GM18508 (cell line): ENCODE results near the gene MICAL2.

ENCODE experiments used
- ATAC-seq: cut with Tn5 transposase; IDR thresholded peaks from one replicate; pipeline ENCODE4 v1.9.1; 2021; ENCODE audit warnings: moderate number of reproducible peaks; ENCODE audit not compliant: insufficient read depth, unreplicated experiment

Gene MICAL2

DNA sequence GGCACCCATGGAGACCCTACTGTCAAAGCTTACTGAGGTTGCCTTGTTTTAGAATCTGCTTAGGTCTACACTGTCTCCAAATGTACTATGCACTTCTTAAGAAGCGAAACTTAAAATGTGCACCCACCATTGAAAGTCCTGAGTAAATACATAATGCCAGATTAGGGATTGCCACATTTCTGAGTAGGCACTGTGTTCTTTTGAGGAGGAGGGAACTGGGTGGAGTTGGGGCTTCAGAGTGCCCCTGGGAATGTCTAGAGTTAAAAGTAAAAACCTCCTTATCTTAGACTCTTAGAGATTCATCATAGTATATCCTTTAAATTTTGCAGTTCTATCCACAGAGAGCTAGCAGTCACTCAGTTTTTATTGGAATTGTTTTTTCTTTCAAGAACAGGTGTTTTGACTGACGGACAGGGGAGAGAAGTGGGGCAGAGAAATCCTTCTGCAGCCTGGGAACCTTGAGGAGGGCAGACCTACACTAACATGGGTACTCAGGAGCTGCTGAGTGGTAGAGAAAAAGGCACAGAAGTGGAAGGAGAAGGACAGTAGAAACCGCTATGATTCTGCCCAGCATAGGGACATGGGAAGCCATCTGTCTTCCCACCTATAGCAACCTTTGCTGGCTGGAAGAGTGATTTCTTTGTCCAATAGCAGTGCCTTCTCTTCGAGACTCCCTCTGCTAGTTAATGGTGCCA, 33.4 kb upstream of the MICAL2 start:
- no peak for ATAC-seq

DNA sequence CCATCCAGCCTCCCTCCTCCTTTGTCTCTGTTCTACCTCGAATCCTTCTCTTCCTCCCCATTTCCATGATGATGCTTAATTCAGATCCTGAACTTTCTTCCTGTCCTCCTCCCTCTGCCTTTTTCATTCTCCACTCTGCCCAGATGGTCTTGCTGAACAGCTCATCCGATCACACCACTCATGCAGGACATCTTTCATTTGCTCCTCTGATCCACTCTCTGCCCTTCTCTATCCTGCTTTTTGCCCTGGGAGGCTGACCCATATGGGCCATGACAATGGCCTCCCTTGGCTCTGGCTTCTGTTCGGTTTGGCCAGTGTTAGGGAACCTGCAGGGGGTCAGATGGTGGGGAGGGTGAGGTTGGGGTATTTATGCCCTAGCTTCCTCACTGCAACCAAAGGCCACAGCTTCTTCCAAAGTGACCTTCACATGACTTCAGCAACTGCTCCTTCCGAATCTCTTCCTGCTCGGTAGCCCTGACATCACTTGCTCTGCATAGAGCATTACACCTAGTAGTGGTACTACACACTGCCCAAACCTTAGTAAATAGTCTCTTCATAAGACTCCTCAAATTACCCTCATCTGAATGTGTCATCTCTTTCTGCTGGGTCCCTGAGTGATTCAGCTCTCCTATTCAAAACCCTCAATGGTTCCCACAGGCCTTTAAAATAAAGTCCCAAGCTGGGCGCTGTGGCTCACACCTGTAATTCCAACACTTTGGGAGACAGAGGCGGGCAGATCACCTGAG, 32.7 kb upstream of the MICAL2 start:
- ATAC-seq, result no peak

DNA sequence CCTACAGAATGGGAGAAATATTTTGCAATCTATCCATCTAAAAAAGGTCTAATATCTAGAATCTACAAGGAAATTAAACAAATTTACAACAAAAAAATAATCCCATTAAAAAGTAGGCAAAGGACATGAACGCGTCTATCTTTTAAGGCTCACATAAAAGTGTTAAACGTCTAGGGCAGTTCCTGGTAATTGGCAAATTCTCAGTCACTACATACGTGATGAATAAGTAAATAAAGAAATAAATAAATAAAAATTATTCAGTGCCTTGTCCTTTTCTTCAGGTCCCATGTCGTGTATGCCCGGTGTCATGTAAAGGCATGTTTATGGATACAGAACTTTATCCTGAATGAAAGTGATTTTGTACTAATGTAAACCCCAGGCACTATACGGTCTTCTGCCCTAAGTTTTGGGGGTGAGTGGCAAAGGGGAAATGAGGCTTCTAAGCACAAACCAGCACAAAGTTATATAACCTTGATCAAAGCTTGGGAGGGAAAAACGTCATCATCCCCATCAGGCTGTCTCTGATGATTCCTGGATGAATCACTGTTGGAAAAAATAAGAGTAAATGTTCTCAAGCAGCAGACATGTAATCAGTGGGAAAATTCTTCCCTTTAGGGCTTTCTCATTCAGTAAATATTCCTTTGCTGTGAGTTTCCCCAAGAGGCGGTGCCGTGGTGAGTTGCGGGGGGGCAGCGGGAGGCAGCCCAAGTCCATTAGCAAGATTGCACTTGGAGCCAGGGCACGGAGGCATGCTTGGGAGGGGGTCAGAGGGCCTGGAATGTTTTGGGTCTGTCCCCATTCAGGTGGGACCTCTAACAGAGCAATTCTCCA, 30.4 kb upstream of the MICAL2 start:
- ATAC-seq, result no peak

DNA sequence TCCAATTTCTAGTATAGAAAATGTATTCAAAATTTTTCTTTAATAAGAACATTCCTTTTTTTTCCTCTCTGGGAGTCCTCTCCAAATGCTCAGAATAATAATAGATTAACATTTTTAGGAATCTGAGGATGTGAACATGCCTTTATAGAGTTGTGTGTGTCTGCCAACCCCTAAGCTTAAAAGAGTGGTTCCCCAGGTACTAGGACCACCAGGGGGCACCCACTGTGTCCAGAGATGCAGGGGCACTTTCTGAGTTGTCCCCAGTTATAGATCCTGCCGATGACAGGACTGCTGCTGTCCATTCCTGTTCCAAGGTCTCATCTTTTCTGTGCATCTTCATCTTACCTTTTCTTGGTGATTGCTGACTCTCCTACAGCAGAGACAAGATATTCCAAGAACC, 27.0 kb upstream of the MICAL2 start:
- no peak for ATAC-seq

DNA sequence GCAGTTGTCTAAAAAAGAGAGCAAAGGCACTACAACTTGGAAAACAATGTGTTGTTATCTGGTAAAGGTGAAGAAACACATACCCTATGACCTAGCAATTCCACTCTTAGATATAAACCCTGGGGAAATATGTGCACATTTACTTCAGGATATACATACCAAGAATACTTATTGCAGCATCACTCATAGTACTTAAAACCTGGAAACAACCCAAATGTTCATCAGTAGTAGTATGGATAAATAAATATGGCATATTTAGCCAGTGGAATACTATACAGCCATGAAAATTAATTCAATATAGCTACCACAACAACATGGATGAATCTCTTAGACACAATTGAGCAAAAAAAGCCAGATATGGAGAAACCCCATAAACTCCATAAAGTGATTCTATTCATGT, 26.1 kb upstream of the MICAL2 start:
- no peak for ATAC-seq

DNA sequence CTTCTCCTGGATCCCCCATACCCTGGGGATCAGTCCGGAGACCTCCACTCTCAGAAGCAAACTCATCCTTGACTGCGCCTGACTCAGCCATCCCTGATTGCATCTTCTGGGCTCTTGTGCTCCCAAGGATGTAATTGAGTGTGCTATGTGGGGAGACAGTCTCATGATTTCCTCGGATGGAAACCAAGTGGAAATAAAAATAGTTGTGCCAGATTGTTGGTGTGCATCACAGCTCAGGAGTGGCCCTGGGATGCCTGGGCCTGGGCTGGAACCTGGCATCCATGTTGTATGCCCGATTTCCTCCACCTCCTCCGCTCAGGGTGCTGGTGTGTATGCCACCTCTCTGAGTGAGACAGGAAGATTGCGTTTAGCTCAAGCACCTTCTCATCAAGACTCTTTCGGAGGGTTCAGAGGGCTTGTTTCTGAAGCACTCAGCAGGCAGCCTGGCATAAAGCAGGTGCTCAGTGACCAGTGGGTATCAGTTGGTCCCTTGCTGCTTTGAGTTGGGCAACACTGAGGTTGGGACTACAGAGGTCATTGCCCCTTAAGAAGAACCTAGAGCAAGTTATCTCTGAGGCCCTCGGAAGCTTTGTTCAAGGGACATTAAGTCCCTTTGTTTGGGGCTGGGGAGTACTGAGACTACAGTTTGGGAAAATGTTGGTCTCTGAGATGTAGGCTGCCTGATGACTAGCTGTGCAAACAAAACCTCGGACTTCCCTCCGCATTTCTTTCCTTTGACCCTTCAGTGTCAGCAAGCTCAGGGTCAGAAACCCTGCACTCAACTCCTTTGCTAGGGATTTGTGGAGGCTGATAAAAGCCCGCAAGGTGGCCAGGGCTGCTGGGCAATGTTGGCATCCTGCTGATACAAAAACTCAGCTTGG, 24.8 kb upstream of the MICAL2 start:
- no peak for ATAC-seq

DNA sequence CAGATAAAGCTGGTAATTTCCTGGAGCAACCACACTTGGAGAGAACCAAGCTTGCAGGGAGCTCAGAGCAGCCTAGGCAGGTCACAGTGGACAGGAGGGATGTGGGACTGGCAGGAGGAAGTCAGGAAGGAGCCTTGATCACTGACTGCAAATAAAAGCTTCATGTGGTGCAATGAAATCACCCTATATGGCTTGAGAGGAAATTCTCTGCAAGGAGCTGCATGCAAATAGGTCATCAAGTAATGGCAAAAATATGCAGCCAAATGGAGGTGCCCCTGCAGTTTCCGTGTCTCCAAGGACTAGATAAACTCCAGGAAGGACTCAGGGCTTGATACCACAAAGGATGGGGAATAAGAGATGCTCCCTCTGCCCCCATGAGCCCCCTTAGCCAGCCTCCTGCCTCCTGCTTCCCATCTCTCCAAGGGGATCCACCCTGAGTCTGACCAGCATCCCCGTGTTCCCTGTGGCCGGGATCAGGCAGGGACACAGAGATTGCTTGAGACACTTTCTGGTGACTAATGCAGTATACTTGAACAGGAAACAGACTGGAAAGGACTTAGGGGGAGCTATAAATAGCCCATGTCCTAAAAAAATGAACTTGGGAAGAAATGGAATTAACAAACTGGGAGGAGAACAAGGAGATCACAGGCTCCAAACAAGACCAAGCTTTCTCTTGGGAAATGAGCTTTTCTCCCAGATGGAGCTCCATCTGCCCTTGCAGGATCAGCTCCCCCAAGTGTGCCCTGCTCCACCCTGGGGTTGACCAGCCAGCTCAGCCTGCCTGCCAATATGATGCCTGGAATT, 23.9 kb upstream of the MICAL2 start:
- no peak for ATAC-seq

DNA sequence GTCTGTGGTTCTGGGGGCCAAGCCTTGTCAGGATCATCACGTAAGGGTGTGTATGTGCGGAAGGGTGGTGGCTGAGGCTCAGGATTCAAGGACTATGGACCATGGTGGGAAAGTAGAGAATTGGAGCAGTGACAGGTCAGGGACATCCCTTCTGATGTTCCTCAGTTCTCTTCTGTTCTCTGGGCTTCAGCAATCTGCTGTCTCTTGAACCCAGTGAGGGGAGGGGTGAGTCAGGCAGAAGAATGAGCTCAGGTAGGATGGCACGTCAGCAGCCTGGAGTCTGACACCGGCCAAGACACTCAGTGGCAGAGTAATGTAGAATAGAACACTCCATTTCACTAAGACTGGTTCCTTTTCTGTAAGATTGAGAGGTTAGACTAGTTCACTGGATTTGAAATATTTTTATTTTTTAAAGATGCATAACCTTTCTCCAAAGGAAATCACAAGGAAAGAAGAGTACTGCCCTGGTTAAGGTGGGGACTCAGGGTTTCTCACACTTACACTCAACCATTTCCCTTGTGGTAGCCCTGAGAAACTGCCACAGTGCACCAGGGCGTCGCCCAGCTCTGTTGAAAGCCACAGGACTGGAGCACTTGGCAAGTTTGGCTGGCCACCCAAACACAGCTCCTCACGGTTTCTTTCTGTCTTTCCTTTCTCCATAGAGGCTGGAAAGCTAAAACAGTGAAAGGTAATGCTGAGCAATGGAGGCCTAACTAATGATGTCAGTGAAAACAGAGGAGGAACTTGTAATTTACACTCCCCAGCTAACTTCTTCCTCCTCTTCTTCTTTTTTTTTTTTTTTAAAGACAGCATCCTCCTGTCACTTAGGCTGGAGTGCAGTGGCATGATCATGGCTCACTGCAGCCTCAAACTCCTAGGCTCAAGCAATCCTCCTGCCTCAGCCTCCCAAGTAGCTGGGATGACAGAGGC, 23.1 kb upstream of the MICAL2 start:
- no peak for ATAC-seq

DNA sequence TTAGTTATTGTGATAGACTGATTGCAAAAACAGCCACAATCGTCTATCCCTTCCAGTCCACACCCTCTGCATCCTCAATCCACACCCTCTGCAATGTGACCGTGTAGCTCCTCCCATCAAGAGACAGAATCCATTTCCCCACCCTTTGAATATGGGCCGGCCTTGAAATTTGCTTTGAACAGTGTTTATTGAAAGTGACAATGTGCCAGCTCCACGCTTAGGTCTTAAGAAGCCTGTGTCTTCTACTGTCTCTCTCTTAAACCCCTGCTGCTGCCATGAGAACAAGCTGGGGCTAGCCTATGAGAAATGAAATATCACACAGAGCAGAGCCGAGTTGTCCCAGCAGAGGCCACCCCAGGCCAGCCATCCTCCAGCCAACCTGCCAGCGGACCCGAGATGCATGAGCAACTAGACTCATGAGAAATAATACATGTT, 22.3 kb upstream of the MICAL2 start:
- no peak for ATAC-seq

DNA sequence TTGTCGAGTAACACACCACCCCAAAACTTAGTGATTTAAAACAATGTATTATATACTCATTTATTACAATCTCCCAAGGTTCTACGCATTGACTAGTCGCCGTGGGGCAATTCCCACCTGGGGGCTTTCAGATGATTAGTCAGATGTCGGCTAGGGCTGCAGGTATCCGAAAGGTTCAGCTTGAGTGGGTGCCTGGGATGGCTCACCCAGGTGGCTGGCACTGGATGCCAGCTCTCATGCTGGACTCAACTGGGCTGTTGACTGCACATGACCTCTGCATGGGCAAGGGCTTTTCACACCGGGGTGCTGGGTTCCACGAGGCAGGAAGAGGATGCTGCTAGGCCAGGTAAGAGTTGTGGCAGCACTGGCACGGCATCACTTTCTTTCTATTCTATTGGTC, 21.9 kb upstream of the MICAL2 start:
- no peak for ATAC-seq

DNA sequence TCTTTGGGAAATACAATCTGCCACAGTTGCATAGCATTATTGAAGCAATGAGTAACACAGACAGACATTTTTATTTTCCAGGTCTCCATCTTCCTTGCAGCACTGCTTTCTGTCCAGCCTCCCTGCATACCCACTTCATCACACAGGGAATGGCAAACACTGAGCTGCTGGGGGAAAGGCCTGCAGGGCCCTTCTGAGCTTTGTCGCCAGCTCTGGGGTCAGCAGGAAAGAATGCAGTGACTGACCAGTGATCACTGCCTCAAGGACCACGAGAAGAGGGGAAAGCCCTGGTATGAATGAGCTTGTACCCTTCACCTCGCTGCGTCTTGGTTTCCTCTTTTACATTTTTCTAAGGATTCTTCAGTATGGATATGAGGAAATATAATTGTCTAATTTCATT, 21.3 kb upstream of the MICAL2 start:
- no peak for ATAC-seq

DNA sequence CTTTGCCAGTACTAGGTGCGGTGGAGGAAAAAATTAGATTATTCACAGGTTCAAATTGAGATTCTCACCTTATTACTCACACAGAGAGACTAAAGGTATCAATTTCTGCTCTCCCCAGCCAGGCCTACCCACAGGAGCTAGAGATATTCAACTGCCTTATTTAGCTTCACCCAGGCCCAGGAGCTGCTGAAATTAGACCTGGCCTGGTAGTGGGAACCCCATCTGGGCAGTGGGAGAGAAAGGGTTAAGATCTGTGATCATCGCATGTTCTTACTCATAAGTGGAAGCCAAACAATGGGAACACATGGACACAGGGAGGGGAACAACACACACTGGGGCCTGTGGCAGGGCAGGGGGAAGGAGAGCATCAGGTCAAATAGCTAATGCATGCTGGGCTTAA, 20.9 kb upstream of the MICAL2 start:
- no peak for ATAC-seq

DNA sequence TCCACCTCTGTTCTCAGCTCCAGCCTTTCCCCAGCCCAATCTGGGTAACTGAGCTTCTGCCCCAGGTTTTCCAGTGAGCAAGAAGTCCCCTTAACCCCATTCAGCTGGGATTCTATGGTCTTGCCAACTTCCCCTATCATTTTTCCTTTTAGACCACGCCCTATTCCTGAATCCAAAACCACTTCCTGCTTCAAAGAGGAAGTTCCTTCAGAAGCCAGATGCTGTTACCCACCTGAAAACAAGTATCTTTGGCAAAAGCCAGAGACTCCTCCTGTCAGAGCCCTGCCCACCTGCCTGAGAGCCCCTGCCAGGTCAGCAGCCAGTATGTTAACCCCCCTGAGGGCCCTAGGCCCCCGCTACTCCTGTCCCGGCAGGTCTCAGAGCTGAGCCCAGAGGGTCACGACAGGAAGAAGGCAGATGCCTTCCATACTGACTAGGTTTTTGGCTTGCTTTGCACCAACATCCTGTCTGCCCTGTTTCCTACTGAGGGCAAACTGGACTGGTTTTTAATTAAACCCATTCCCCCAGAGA, 20.3 kb upstream of the MICAL2 start:
- no peak for ATAC-seq

DNA sequence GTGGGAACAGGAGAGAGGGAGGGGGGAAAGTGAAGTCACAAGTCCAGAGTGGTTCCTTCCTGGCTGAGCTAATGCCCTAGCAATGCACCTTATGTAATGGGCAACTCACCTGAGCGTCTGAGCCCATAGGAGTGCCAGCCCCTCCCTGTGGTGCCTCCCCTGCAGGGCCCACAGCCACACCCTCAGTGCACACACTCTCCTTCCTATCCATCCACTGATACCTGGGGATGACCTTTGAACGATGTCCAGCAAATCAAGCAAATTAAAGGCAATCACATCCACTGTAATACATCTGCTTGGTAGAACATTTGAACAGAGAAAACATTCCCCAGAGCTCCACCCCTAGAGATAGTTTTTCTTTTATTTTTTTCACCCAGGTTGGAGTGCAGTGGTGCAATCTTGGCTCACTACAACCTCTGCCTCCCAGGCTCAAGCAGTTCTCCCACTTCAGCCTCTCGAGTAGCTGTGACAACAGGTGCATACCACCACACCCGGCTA, 19.6 kb upstream of the MICAL2 start:
- ATAC-seq, result no peak

DNA sequence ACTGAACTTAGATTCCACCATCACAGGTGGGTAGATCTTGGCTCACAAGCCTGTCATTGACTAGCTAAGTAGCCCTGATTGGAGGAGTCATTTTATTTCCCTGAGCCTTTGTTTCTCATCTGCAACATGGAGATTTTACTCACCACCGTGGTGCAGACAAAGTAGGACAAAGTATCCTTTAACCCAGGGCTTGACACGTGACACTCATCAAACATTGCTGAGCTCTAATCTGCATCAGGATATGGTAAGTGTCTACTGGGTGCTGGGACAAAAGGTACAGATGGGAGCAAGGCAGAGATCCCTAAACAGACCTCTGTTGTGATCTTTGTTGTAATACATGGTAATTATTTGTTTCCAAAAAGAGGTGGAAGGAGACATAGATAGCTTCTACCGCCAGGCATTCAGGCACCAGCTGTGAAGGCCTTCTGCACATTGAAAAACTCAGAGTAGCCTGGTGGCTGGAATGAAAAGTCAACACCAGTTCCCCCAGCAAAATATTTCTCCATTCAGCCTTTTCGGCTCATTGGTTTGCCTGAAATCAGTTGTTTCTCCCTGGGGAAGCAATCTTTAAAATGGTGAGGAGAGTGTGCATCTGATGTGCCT, 18.3 kb upstream of the MICAL2 start:
- no peak for ATAC-seq

DNA sequence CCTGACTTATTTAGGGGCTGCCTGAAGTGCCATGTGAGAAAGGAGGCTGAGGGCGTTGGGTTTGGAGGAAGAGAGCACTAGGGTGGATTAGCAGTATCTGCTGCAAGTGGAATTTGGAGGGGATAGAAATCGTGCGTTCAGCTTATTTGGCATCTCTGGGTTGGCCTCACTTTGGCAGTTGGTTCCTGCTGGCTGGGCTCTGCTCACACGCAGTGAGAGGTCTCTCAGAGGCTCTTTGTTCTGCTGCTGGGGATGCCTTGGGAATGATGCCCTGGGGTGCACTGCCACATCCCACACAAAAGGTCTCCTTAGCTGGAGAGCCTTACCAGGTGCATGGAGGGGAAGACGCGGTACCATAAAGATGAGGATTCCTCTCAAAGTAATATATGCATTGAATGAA, 17.7 kb upstream of the MICAL2 start:
- ATAC-seq, result no peak
